ENCODE measurements around the gene TSC22D3.
"Not testable (repeated sequence)": the region's sequence is repeated elsewhere in the genome, so short reads cannot be mapped to it uniquely, and the experiment has no call there.

TSC22D3 gene

GRCh38 chrX:107775734-107776511, at the start of gene TSC22D3:
TSC22D3 (minus strand) TSS chrX:107775787; CDS start chrX:107775419, 368 bp downstream.
- Mint-ChIP-seq H3K4me3 (peak within 1 kb of the TSS; percentile 82), H3K4me1 (peaks cover 12% of the 10 kb centered on the region), H3K27ac (peak within 1 kb of the TSS; percentile 76), H3K36me3 (ENCODE audit: low read depth) (no peaks in the 10 kb centered on the region), H3K9me3 (no peaks in the 10 kb centered on the region), H3K27me3 (no peaks in the 10 kb centered on the region)
- peak; percentile 80 for ATAC-seq
- DNase-seq = peak; percentile 49

DNA sequence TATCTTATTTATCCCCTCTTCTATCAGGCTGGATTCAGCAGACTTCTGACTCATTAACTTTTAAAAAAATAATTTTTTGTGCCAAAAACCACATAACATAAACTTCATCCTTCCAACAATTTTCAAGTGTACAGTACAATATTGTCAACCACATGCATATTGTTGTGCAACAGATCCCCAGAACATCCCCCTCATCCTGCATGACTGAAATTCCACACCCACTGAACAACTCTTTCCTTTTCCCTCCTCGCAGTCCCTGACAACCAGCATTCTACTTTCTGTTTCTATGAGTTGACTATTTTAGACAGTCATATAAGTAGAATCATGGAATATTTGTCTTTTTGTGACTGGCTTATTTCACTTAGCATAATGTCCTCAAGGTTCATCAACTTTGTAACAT, 47.9 kb upstream of the TSC22D3 start:
- peaks cover 4% of the 10 kb centered on the region for H3K9me3 Mint-ChIP-seq
- no peaks in the 10 kb centered on the region for H3K36me3 Mint-ChIP-seq (ENCODE audit: low read depth)
- peak overlapping the region; percentile 9 for H3K27ac Mint-ChIP-seq
- no peak for DNase-seq
- H3K4me3 Mint-ChIP-seq = no peak overlapping the region
- H3K4me1 Mint-ChIP-seq = peaks cover 38% of the 10 kb centered on the region
- peaks cover 8% of the 10 kb centered on the region for H3K27me3 Mint-ChIP-seq
- ATAC-seq = no peak

GRCh38 chrX:107823042-107823441, 47.5 kb upstream of the TSC22D3 start:
- no peaks in the 10 kb centered on the region for H3K36me3 Mint-ChIP-seq (ENCODE audit: low read depth)
- peaks cover 4% of the 10 kb centered on the region for H3K9me3 Mint-ChIP-seq
- H3K4me1 Mint-ChIP-seq = peaks cover 38% of the 10 kb centered on the region
- DNase-seq (no peak), ATAC-seq (no peak)
- H3K27ac Mint-ChIP-seq = no peak overlapping the region
- H3K4me3 Mint-ChIP-seq = no peak overlapping the region
- H3K27me3 Mint-ChIP-seq = peaks cover 8% of the 10 kb centered on the region

DNA sequence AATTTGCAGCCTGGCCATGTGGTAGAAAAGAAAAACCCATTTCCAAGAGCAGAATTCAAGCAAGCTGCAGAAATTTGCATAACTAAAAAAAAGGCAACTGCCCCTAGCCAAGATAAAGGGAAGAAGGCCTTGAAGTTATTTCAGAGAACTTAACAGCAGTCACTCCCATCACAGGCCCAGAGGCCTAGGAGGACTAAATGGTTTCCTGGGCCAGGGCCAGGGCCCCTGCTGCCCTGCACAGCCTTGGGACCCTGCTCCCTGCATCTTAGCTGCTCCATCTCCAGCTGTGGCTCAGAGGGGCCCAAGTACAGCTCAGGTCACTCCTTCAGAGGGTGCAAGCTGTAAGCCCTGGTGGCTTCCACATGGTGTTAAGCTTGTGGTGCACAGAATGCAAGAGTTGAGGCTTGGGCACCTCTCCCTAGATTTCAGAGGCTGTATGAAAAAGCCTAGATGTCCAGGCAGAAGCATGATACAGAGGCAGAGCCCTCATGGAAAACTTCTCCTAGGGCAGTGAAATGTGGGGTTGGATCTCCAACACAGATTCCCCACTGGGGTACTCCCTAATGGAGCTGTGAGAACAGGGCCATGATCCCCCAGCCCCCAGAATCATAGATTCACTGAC, 43.4 kb upstream of the TSC22D3 start:
- no peak overlapping the region for H3K4me3 Mint-ChIP-seq
- ATAC-seq = no peak
- H3K4me1 Mint-ChIP-seq = peaks cover 9% of the 10 kb centered on the region
- DNase-seq = peak; percentile 6
- H3K36me3 Mint-ChIP-seq (ENCODE audit: low read depth) = no peaks in the 10 kb centered on the region
- no peak overlapping the region for H3K27ac Mint-ChIP-seq
- H3K9me3 Mint-ChIP-seq = peaks cover 4% of the 10 kb centered on the region
- H3K27me3 Mint-ChIP-seq = no peaks in the 10 kb centered on the region

DNA sequence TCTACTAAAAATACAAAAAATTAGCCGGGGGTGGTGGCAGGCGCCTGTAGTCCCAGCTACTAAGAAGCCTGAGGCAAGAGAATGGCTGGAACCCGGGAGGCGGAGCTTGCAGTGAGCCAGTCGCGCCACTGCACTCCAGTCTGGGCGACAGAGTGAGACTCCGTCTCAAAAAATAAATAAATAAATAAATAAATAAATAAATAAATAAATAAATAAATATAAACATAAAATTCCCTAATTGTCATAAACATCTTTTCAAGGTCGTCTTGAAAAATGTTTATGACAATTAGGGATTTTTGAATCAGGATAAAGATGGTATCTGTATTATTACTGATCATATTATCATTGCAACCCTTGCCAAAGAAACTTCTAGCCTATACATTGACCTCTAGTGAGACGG, 34.5 kb upstream of the TSC22D3 start:
- H3K4me1 Mint-ChIP-seq; H3K9me3 Mint-ChIP-seq; DNase-seq; H3K27me3 Mint-ChIP-seq; H3K36me3 Mint-ChIP-seq (ENCODE audit: low read depth); H3K4me3 Mint-ChIP-seq; ATAC-seq; H3K27ac Mint-ChIP-seq: not testable (repeated sequence)

DNA sequence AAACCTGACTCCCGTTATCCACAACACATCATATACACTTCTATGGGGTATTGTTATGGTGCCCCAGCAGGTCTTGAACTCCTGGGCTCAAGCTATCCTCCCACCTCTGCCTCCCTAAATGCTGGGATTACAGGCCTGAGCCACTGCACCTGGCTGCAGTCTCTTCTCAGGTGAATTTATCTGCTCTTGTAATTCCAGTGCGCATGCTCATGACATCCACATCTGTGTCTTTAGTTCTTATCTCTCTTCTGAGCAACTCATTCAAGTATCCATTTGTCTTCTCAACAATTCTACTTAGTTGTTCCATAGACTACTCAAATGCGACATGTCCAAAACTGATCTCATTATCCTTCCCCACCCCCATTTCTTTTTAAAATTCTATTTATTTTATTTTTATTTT, 29.6 kb upstream of the TSC22D3 start:
- H3K27me3 Mint-ChIP-seq = peaks cover 5% of the 10 kb centered on the region
- no peak for DNase-seq
- H3K36me3 Mint-ChIP-seq (ENCODE audit: low read depth) = no peaks in the 10 kb centered on the region
- no peak for ATAC-seq
- no peaks in the 10 kb centered on the region for H3K9me3 Mint-ChIP-seq
- no peak overlapping the region for H3K4me3 Mint-ChIP-seq
- H3K27ac Mint-ChIP-seq = no peak overlapping the region
- no peaks in the 10 kb centered on the region for H3K4me1 Mint-ChIP-seq

DNA sequence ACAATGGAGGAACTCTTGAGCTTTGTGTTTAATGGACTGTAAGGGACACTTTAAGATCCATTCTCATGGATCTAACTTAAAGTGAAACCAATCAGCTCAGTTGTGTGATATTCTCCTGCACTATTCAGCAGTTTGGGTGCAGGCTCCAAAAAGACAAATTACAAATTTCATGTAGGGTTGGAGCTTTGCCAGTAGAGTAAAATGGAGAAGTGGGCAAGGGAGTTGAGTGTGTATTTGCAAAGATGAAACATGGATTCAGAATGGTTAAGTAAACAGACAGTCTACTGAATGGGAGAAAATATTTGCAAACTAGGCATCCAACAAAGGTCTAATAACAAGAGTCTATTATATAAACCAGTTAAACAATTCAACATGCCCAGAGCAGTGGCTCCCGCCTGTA, 28.8 kb upstream of the TSC22D3 start:
- H3K27ac Mint-ChIP-seq = no peak overlapping the region
- H3K4me3 Mint-ChIP-seq = no peak overlapping the region
- no peak for ATAC-seq
- no peaks in the 10 kb centered on the region for H3K36me3 Mint-ChIP-seq (ENCODE audit: low read depth)
- no peaks in the 10 kb centered on the region for H3K9me3 Mint-ChIP-seq
- DNase-seq = no peak
- peaks cover 7% of the 10 kb centered on the region for H3K27me3 Mint-ChIP-seq
- no peaks in the 10 kb centered on the region for H3K4me1 Mint-ChIP-seq

DNA sequence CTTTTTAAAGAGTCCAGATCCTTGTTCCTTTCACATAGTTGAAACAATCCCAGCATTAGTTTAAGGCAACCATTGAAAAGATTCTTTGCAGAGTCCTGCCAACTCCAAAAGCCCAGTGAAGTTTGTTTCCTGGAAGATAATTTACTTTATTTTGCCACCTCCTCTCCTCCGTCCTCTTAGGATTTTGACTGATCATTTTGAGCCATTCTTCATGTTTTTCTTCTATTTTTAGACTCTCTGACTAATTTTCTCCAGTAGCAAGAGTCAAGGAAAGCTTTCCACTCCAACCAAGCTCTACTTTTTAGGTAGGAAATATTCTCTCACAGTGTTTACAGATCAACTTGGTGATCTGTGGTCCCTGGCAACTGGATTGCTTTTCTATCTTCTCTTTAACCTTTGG, 12.2 kb upstream of the TSC22D3 start:
- no peak overlapping the region for H3K27ac Mint-ChIP-seq
- H3K36me3 Mint-ChIP-seq (ENCODE audit: low read depth) = no peaks in the 10 kb centered on the region
- H3K4me3 Mint-ChIP-seq = no peak overlapping the region
- no peaks in the 10 kb centered on the region for H3K9me3 Mint-ChIP-seq
- H3K4me1 Mint-ChIP-seq = no peaks in the 10 kb centered on the region
- DNase-seq (no peak), ATAC-seq (no peak)
- H3K27me3 Mint-ChIP-seq = peaks cover 5% of the 10 kb centered on the region

GRCh38 chrX:107780525-107780924, 4.9 kb upstream of the TSC22D3 start:
- H3K27ac Mint-ChIP-seq = no peak overlapping the region
- H3K9me3 Mint-ChIP-seq = no peaks in the 10 kb centered on the region
- DNase-seq (no peak), ATAC-seq (no peak)
- no peaks in the 10 kb centered on the region for H3K27me3 Mint-ChIP-seq
- H3K36me3 Mint-ChIP-seq (ENCODE audit: low read depth) = no peaks in the 10 kb centered on the region
- peaks cover 12% of the 10 kb centered on the region for H3K4me1 Mint-ChIP-seq
- no peak overlapping the region for H3K4me3 Mint-ChIP-seq

GRCh38 chrX:107777536-107777832, 1.9 kb upstream of the TSC22D3 start, which contains the start of gene NCBP2L:
NCBP2L (plus strand) TSS chrX:107777733; CDS start chrX:107794221, 16,488 bp downstream.
- peaks cover 12% of the 10 kb centered on the region for H3K4me1 Mint-ChIP-seq
- ATAC-seq (no peak), DNase-seq (no peak)
- H3K4me3 Mint-ChIP-seq = peak within 1 kb of the TSS; percentile 82
- H3K36me3 Mint-ChIP-seq (ENCODE audit: low read depth) = no peaks in the 10 kb centered on the region
- no peaks in the 10 kb centered on the region for H3K27me3 Mint-ChIP-seq
- H3K27ac Mint-ChIP-seq = peak within 1 kb of the TSS; percentile 76
- H3K9me3 Mint-ChIP-seq = no peaks in the 10 kb centered on the region

DNA sequence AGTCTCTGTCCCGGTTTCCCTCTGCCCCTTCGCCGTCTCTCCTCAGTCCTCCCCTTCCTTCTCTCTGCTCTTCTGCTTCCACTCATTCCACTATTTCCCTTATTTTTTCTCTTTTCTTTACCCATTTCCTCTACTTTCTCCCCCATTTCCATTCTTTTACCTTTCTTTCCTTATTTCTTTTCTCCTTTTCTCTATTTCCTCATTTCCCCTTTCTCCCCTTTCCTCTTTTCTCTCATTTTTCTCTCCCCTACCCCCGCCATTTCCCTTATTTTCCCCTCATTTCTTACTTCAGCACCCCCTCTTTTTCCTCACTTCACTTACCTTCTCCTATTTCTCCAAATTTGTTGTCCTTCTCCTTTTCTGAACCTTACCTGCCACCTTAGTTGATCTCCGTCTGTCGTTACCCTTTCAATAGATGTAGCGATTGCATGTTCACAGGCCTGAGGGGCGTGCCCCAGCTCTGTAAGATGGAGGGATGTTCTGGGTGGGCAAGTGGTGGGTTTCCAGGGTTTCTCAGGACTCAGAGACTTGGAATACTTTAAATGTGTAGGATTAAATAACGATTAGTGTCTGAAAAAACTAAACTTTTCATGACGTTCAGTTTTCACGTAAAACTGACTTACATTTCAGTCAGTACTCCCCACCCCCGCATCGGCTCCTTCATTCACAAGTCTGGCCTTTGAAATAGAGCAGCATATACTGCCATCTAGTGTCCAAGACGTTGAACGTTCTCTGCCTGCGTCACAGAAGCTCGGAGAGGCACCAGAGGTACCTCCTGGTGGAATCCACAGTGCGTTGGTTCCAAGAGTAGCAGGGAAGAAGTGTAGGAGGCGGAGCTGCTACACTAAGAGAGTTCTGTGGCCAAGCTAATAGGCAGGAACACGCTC, 1.3 kb upstream of the TSC22D3 start:
- Mint-ChIP-seq H3K4me3 (peak overlapping the region; percentile 82), H3K27me3 (no peaks in the 10 kb centered on the region), H3K9me3 (no peaks in the 10 kb centered on the region), H3K27ac (peak overlapping the region; percentile 76), H3K36me3 (ENCODE audit: low read depth) (no peaks in the 10 kb centered on the region), H3K4me1 (peaks cover 12% of the 10 kb centered on the region)
- DNase-seq (peak; percentile 64), ATAC-seq (peak; percentile 82)

GRCh38 chrX:107775000-107775733, 420 bp downstream of the TSC22D3 start:
- DNase-seq (no peak), ATAC-seq (no peak)
- Mint-ChIP-seq H3K27ac (no peak overlapping the region), H3K9me3 (no peaks in the 10 kb centered on the region), H3K27me3 (no peaks in the 10 kb centered on the region), H3K36me3 (ENCODE audit: low read depth) (no peaks in the 10 kb centered on the region), H3K4me1 (peaks cover 12% of the 10 kb centered on the region), H3K4me3 (peak overlapping the region; percentile 82)

DNA sequence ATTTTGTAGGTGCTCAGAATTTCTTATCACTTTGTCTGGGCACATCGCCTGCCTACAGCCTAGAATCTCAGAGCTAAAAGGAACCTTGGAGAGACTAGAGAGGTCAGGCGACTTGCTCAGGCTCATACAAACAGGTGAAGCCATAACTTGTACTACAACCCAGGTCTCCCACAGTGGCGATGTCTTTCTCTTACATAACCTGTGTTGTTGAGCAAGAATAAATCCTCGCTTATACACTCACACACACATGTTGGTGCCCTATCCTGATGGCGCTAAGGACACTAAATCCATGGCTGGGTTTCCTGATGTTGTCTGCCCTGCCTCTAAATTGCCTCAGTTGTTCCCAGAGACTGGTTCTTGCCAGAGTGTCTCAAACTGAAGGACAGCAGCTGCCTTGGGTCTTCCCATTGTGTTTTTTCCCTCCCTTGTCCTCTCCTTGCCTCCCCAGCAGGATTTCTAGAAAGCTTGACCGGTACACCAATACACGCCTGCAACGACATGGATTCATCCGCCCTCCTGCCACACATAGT, 1.6 kb downstream of the TSC22D3 start:
- Mint-ChIP-seq H3K36me3 (ENCODE audit: low read depth) (no peaks in the 10 kb centered on the region), H3K9me3 (no peaks in the 10 kb centered on the region), H3K4me1 (peaks cover 12% of the 10 kb centered on the region), H3K27me3 (no peaks in the 10 kb centered on the region), H3K27ac (no peak overlapping the region), H3K4me3 (no peak overlapping the region)
- no peak for DNase-seq
- no peak for ATAC-seq

DNA sequence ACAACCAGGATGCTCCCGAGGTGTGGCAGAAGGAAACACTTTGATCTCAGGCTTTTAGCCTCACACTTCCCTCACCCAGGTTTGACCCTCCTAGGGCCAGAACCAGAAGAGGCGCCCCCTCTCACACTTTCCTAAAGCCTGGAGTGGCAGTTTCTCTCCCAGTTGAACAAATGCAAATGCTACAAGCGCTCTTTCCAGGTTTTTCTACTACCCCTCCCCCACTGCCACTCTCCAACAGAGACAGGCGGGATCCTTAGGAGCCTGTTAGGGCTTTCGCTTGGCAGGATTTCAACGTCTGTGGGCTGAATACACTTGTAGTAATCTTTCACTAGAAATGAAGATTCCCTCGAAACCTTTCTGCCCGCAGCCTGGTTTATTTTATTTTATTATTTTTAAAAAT, 2.4 kb downstream of the TSC22D3 start:
- Mint-ChIP-seq H3K36me3 (ENCODE audit: low read depth) (no peaks in the 10 kb centered on the region), H3K4me3 (no peak overlapping the region), H3K9me3 (no peaks in the 10 kb centered on the region), H3K4me1 (peaks cover 12% of the 10 kb centered on the region), H3K27ac (no peak overlapping the region), H3K27me3 (no peaks in the 10 kb centered on the region)
- ATAC-seq = no peak
- DNase-seq = no peak
